RWPE1 (cell line): Measurements from ENCODE around the gene ACR.

Source experiments
- CTCF ChIA-PET: fragments of 350-600 bp; sonication (Branson Sonifier 250); formaldehyde crosslinking; extraction: SDS; loops from one replicate; lab custom pipeline; 2021; lab: Yijun Ruan, JAX
- POLR2A ChIA-PET: fragments of 400-600 bp; formaldehyde crosslinking; extraction: SDS; loops from one replicate; lab custom pipeline; 2020; ENCODE audit warnings: antibody characterized with exemption; ENCODE audit not compliant: low non-redundant PET; lab: Yijun Ruan, JAX
- DNase-seq: peaks from one replicate; pipeline ENCODE4 v3.0.0; 2012; ENCODE audit warnings: low spot score
- H3K27ac ChIP-seq: fragments of 450-650 bp; 2 replicates; pipeline ENCODE4 v1.5.1; 2017
- TF ChIP-seq, protein P1 (sequence below): fragments of 450-650 bp; conservative IDR thresholded peaks from 2 replicates; pipeline ENCODE4 v1.5.1; 2017; ENCODE audit warnings: low read depth, mild to moderate bottlenecking

Gene ACR

DNA sequence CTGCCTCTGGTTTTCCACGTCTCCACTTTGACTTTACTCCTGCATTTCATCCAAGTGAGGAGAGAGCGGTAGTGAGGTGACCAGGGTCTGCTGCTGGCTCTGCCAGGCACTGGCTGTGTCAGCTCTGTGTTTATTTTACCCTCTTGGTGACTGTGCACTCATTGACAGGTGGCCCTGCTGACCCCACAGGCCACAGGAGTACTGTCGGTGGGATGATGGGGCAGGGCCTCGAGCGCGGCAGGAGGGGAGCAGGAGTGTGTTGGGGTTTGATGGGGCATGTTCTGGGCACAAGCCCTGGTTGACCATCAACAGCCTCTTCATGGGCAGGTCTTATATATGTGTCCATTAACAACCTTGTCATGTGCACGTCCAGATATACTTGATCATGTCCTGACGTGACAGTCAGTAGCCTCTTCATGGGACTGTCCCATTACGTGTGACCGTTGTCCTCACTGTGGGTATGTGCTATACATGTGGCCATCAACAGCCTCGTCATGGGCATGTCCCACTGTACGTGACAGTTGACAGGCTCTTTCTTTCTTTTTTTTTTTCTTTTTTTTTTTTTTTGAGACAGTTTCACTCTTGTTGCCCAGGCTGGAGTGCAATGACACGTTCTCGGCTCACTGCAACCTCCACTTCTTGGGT, 31.4 kb upstream of the ACR start:
- no peak for DNase-seq
- POLR2A ChIA-PET: interaction anchor here (0.7 kb wide), 1 partner anchor 14 kb away, joined by 3 read pairs; no protein-coding TSS in a partner anchor
- CTCF ChIA-PET: no interaction called here
- no peak overlapping the region for H3K27ac ChIP-seq
- TF ChIP-seq, protein P1, sequence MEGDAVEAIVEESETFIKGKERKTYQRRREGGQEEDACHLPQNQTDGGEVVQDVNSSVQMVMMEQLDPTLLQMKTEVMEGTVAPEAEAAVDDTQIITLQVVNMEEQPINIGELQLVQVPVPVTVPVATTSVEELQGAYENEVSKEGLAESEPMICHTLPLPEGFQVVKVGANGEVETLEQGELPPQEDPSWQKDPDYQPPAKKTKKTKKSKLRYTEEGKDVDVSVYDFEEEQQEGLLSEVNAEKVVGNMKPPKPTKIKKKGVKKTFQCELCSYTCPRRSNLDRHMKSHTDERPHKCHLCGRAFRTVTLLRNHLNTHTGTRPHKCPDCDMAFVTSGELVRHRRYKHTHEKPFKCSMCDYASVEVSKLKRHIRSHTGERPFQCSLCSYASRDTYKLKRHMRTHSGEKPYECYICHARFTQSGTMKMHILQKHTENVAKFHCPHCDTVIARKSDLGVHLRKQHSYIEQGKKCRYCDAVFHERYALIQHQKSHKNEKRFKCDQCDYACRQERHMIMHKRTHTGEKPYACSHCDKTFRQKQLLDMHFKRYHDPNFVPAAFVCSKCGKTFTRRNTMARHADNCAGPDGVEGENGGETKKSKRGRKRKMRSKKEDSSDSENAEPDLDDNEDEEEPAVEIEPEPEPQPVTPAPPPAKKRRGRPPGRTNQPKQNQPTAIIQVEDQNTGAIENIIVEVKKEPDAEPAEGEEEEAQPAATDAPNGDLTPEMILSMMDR: no peak

DNA sequence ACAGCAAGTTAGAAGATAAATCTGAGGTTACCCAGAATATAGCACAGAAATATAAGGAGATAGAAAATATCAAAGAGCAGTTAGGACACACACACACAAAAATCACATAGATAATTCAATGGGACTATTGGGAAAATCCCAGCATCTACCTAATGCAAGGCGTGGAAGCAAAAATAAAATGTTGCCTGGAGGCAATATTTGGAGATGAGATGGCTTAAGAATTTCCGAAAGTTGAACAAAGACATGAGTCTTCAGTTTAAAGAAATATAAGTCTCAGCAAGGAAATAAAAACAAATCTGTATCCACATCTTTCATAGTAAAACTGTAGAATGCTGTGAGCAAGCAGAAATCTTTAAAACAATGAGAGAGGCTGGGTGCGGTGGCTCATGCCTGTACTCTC, 29.5 kb upstream of the ACR start:
- ChIA-PET POLR2A (no interaction called here), CTCF (interaction anchor here (0.5 kb wide), 1 partner anchor 66 kb away, joined by 3 read pairs; no protein-coding TSS in a partner anchor)
- TF ChIP-seq, protein P1: no peak
- no peak for DNase-seq
- no peak overlapping the region for H3K27ac ChIP-seq

DNA sequence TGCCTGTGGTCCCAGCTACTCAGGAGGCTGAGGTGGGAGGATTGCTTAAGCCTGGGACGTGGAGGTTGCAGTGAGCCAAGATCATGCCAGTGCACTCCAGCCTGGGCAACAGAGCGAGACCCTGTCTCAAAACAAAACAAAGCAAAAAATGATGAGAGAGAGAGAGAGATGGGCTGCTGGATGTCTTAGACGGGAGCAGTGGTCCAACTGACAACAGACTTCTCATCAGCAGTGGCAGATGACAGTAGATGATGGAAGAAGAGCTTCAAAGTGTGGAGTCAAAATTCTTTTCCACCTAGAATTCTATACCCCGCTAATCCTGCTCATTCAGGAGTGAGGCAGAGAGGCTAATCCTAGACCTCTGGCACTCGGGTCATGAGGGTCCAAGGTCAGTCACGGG, 29.0 kb upstream of the ACR start:
- POLR2A ChIA-PET: no interaction called here
- no peak overlapping the region for H3K27ac ChIP-seq
- DNase-seq: no peak
- TF ChIP-seq, protein P1: no peak
- CTCF ChIA-PET: interaction anchor here (0.5 to 0.6 kb wide), 2 partner anchors 66 to 291 kb away, joined by 3 read pairs; no protein-coding TSS in a partner anchor

DNA sequence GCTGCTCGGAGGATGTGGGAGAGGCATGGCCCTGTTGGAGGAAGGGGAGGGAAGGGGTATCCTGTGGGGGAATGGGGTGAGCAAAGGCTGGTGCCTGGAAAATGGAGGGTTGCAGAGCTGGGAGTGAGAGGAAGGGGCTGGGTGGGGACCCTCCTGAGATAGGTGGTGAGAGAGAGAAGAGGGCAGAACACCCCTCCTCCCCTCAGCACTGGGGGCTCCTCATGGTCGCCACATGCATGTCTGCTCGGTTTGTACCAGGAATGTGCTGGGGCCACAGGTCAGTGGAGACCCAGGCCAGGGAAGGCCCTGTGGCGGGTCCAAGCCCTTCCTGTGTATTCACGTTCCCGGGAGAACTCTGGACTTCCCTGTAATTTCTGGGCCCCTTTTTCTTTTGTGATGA, 27.8 kb upstream of the ACR start:
- TF ChIP-seq, protein P1: no peak
- H3K27ac ChIP-seq: no peak overlapping the region
- ChIA-PET POLR2A (no interaction called here), CTCF (no interaction called here)
- DNase-seq: no peak

DNA sequence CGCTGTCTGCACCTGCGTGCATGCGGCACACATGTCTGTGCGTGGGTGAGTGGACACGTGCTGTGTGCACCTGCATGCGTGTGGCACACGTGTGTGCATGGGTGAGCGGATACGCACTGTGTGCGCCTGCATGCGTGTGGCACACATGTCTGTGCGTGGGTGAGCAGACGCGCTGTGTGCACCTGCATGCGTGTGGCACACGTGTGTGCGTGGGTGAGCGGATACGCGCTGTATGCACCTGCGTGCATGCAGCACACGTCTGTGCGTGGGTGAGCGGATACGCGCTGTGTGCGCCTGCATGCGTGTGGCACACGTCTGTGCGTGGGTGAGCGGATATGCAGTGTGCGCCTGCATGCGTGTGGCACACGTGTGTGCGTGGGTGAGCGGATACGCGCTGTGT, 27.1 kb upstream of the ACR start:
- no peak for DNase-seq
- no peak overlapping the region for H3K27ac ChIP-seq
- POLR2A ChIA-PET: no interaction called here
- CTCF ChIA-PET: no interaction called here
- TF ChIP-seq, protein P1: no peak

DNA sequence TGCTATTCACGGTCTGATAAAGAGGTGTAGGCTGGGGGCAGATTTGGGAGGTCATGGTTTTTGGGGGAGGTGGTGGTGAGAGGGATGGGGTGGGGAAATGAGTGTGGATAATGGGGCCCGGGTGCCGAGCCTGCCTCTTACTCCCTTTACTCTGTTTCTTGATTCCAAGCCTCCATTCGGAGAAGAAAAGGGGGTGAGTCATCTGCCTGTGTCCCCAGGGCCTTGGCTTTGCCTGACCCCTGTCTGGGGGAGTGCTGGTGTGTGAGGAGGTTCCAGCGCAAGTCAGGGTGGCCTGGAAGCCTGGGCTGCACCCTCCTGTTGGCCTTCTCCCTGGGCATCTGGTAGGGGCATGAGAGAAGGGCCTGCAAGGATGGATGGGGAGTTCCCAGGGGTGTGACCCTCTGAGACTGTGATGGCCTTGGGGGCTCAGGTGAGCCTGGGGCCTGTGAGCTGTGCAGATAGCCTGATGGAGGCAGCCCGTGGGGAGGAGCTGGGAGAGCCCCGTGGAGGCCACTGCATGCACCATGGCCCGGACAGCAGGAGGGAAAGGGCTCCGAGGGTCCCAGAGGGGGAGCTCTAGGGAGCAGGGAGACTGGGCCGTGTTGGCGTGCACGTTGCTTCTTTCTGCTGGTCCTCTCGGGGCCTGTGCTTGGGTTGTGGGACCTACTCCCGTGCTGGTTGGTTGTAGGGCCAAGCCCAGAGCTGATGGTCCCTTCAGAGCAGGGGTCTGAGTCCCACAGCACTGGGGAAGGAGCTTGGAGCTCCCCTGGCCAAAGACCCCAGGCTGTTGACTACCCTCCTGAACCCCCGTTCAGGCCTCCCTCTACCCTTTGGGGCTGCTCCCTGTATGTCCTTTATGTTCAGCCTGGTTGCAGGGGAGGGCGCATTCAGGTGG, 26.3 kb upstream of the ACR start:
- TF ChIP-seq, protein P1: no peak
- no peak overlapping the region for H3K27ac ChIP-seq
- CTCF ChIA-PET: interaction anchor here (0.6 kb wide), 1 partner anchor 1282 kb away, joined by 3 read pairs; no protein-coding TSS in a partner anchor
- DNase-seq: no peak
- POLR2A ChIA-PET: no interaction called here
